ENCODE data around the gene SEMA6A. TPM values are rescaled to one million over a fixed set of nuclear protein-coding genes. Genes with fewer than 3 reads are reported as not detected.

The SEMA6A gene
- total and polyA plus RNA-seq, 7 donors = 4.9 to 55.7 (median 25.0) TPM

GRCh38 chr5:116579144-116579543 is 4.5 kb upstream of the SEMA6A start:
- no peaks in the 10 kb centered on the region for H3K9me3 ChIP-seq
- intact Hi-C loops (cut with DNase I) = loop anchor here (10.0 kb wide), 5 partner anchors 156 to 1156 kb away; no protein-coding TSS in a partner anchor
- H3K4me3 ChIP-seq = no peak overlapping the region
- peaks cover 0 to 16% (median 10%) of the 10 kb centered on the region in 4 donors for H3K4me1 ChIP-seq
- H3K27me3 ChIP-seq = no peaks in the 10 kb centered on the region
- no peaks in the 10 kb centered on the region for H3K36me3 ChIP-seq
- no peak for TF ChIP-seq EP300 (IDR thresholded peaks at IDR 0.05)
- TF ChIP-seq POLR2A (IDR thresholded peaks at IDR 0.05) = no peak
- no peak for TF ChIP-seq POLR2AphosphoS5 (IDR thresholded peaks at IDR 0.05)
- TF ChIP-seq CTCF (IDR thresholded peaks at IDR 0.05) = no peak
- 19 to 38% methylated on average over 6 of the region's 6 CpGs for WGBS, 2 donors
- H3K27ac ChIP-seq = no peak overlapping the region
- no peak for DNase-seq

- no peak overlapping the region for H3K4me3 ChIP-seq
- no peak for TF ChIP-seq POLR2A (IDR thresholded peaks at IDR 0.05)
- TF ChIP-seq CTCF (IDR thresholded peaks at IDR 0.05) = no peak
- TF ChIP-seq POLR2AphosphoS5 (IDR thresholded peaks at IDR 0.05) = no peak
- TF ChIP-seq EP300 (IDR thresholded peaks at IDR 0.05) = no peak
- WGBS, 2 donors = 95 to 96% methylated on average over 3 of the region's 3 CpGs
- no peaks in the 10 kb centered on the region for H3K36me3 ChIP-seq
- H3K4me1 ChIP-seq = peaks cover 0 to 16% (median 10%) of the 10 kb centered on the region in 4 donors
- no peaks in the 10 kb centered on the region for H3K27me3 ChIP-seq
- H3K9me3 ChIP-seq = no peaks in the 10 kb centered on the region
- no peak overlapping the region for H3K27ac ChIP-seq
- intact Hi-C loops (cut with DNase I) = loop anchor here (10.0 kb wide), 5 partner anchors 156 to 1156 kb away; no protein-coding TSS in a partner anchor
- no peak for DNase-seq
These were observed 4.1 kb upstream of the SEMA6A start for GRCh38 chr5:116578676-116579075.

- DNase-seq = no peak
- TF ChIP-seq CTCF (IDR thresholded peaks at IDR 0.05) (no peak), POLR2AphosphoS5 (IDR thresholded peaks at IDR 0.05) (peak in 1 of 4 donors; percentile 30)
- Histone ChIP-seq H3K27ac (no peak overlapping the region), H3K4me1 (peaks cover 0 to 23% (median 11%) of the 10 kb centered on the region in 4 donors), H3K9me3 (no peaks in the 10 kb centered on the region), H3K4me3 (no peak overlapping the region), H3K36me3 (no peaks in the 10 kb centered on the region), H3K27me3 (no peaks in the 10 kb centered on the region)
- intact Hi-C loops (cut with DNase I) = loop anchor here (10.0 kb wide), 5 partner anchors 158 to 1158 kb away; no protein-coding TSS in a partner anchor
- WGBS, 2 donors = 70 to 85% methylated on average over 12 of the region's 12 CpGs
These were observed 2.6 kb upstream of the SEMA6A start for GRCh38 chr5:116577064-116577788.

GRCh38 chr5:116576053-116576713 is 1.6 kb upstream of the SEMA6A start:
- Histone ChIP-seq H3K36me3 (no peaks in the 10 kb centered on the region), H3K27me3 (no peaks in the 10 kb centered on the region), H3K9me3 (no peaks in the 10 kb centered on the region), H3K4me1 (peaks cover 6 to 31% (median 14%) of the 10 kb centered on the region in 4 donors), H3K27ac (peak overlapping the region; percentile 80 to 85 (median 82)), H3K4me3 (peak overlapping the region; percentile 79 to 83 (median 82))
- intact Hi-C loops (cut with DNase I) = loop anchor here (10.0 kb wide), 5 partner anchors 159 to 1159 kb away; no protein-coding TSS in a partner anchor
- 5 to 7% methylated on average over 44 of the region's 44 CpGs for WGBS, 2 donors
- DNase-seq = peak; percentile 80
- TF ChIP-seq CTCF (IDR thresholded peaks at IDR 0.05) (peak; percentile 71 to 91 (median 78)), POLR2AphosphoS5 (IDR thresholded peaks at IDR 0.05) (no peak)

All from sigmoid colon (tissue), 7 donors.